ENCODE data around the gene CHCHD3.
"Not testable (repeated sequence)": the region's sequence is repeated elsewhere in the genome, so short reads cannot be mapped to it uniquely, and the experiment has no call there.

The CHCHD3 gene

DNA sequence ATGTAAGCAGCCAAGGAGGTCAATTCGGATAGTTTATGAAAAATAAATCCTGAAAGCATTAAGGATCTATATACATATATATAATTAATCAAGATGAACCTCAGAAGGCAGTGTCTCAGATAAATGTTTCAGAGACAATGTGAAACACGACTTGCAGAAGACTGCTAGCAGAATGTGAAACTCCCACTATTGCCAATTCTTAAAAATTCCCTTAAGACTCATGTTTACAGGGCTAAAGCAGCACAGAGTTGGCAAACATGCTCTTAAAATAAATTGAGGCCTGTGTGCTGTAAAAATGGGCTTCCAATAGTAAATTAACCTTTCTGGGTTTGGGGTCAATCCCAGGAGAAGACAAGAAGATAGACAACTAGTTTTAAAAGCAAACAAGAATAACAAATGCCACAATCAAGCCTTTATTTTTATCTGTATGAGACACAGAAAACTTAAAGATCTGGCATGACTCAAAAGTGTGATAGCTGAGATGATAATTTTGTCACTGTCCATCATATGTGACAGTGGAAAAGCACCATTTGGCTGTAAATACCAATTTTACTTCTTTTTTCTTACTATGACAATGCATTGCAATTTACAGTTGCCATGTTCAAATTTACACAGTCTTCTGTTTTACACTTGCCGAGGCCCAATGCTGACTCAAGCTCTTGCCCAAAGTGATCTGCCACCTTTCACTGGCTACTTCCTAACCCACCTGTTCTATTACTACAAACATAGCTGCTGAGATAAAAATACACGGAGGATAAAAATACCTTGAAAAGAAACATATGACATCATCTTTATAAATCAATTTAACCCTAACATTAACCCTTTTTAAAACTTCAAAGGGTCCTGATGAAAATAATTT is 78.6 kb downstream of the CHCHD3 start:
- DNase-seq (ENCODE audit: low read depth, low spot score) = no peak

- DNase-seq (ENCODE audit: low read depth, low spot score) = no peak
Measured at GRCh38 chr7:133001727-133002126, 80.2 kb downstream of the CHCHD3 start.

DNA sequence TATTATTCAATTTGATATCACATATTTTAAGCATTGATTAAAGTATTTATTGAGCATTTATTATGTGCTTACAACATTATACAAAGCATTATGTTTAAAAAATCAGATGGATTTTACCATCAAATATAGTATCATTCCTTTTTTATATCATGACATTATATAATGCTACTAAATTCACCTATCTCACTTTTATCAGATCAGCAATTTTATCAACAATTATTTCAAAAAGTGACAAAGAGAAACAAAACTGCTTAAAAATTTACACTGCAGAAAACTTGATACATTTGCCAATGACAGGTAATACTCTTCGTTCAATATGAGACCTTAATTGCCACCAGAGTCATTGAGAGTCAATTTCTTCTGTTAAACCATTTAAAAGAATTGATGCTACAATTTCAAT is 82.0 kb downstream of the CHCHD3 start:
- no peak for DNase-seq (ENCODE audit: low read depth, low spot score)

GRCh38 chr7:132998763-132999162 is 83.1 kb downstream of the CHCHD3 start:
- no peak for DNase-seq (ENCODE audit: low read depth, low spot score)

GRCh38 chr7:132997505-132997904 is 84.4 kb downstream of the CHCHD3 start:
- DNase-seq (ENCODE audit: low read depth, low spot score) = no peak

DNA sequence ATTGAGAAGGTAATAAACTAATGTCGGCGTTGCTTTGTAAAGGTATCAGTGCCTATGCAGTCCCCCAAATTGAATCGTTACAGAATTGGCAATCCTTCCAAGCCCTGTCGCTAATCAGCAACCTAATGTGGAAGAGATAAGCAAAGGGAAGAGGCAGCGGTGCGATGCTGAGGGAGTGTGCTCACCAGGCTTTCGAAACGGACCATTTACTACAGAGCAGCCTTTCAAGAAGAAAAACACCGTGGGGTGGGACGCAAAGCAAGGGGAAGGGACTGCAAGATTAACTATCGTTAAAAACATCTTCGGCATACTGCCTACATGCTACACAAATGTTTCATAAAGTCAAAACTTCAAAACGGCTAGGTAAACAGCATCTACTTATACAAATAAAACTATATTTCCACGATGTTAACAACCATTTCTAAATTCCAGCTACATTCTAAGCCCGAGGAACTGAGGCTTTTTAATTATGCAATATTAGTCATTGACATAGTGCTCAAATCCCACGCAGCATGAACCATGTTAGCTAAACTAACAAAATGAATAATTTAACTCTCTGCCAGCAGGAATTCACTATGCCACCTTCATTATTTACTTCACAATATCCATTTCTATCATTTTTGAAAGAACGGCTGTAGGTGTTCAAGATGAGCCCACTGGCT is 85.2 kb downstream of the CHCHD3 start:
- no peak for DNase-seq (ENCODE audit: low read depth, low spot score)

DNA sequence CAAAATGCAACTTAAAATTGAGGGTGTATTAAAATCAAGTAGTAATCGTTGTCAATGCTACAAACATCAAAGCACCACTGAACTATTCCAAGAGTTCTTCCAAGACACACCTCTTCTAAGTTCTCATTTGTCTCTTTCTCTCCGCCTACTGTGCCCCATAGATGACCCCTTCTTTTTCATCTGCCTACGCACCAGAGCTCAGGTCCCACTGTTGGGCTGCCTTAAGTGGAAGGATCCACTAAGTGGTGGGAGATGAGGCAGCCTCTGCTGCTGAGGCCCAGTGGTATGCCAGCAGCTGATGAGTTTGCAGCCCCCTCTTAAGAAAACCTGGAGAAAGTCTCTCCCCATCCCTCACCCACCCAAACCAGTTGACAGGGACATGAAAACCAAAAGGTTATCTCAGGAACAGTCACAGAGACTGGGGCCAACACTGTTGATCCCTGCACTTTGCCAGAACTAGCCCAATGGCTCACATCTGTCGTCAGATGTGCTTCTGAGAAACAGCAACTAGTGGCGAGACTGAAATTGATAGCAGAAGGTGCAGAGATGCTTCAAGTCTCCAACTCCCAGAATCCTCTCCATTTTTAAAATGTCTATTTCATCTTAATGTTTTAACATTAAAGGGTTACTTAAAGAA is 88.4 kb downstream of the CHCHD3 start:
- DNase-seq (ENCODE audit: low read depth, low spot score) = no peak

GRCh38 chr7:132991615-132992587 is 90.0 kb downstream of the CHCHD3 start:
- no peak for DNase-seq (ENCODE audit: low read depth, low spot score)

GRCh38 chr7:132988117-132988516 is 93.8 kb downstream of the CHCHD3 start:
- no peak for DNase-seq (ENCODE audit: low read depth, low spot score)

- DNase-seq (ENCODE audit: low read depth, low spot score) = no peak
Measured at GRCh38 chr7:132980402-132980801, 101.5 kb downstream of the CHCHD3 start.

GRCh38 chr7:132979524-132979923 is 102.4 kb downstream of the CHCHD3 start:
- DNase-seq (ENCODE audit: low read depth, low spot score) = no peak

- no peak for DNase-seq (ENCODE audit: low read depth, low spot score)
Measured at GRCh38 chr7:132977234-132977633, 104.7 kb downstream of the CHCHD3 start.

GRCh38 chr7:132972745-132973144 is 109.1 kb downstream of the CHCHD3 start:
- no peak for DNase-seq (ENCODE audit: low read depth, low spot score)

- DNase-seq (ENCODE audit: low read depth, low spot score) = no peak
Measured at GRCh38 chr7:132970257-132970656, 111.6 kb downstream of the CHCHD3 start.

DNA sequence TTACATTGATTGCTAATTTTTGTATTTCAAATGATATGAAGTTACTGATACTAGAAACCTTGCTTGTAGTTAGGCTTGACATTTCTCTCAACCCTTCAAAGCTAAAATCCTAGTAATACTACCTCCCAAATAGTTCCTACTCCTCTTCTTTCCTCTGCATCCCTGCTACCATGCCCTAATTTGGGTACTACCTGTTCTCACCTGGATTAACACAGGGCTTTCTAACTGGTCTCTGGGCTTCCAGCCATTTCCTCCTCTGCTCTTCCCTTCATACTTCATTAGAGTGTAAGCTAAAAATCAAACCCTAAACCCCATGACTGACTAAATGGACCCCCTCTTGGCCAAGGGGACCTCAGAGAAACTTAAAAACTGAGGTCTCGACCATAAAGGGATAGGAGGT is 112.4 kb downstream of the CHCHD3 start:
- no peak for DNase-seq (ENCODE audit: low read depth, low spot score)

- not testable (repeated sequence) for DNase-seq (ENCODE audit: low read depth, low spot score)
Measured at GRCh38 chr7:132967470-132967848, 114.4 kb downstream of the CHCHD3 start.

GRCh38 chr7:132966754-132967469 is 115.0 kb downstream of the CHCHD3 start:
- no peak for DNase-seq (ENCODE audit: low read depth, low spot score)

- no peak for DNase-seq (ENCODE audit: low read depth, low spot score)
Measured at GRCh38 chr7:132965951-132966350, 115.9 kb downstream of the CHCHD3 start.

DNA sequence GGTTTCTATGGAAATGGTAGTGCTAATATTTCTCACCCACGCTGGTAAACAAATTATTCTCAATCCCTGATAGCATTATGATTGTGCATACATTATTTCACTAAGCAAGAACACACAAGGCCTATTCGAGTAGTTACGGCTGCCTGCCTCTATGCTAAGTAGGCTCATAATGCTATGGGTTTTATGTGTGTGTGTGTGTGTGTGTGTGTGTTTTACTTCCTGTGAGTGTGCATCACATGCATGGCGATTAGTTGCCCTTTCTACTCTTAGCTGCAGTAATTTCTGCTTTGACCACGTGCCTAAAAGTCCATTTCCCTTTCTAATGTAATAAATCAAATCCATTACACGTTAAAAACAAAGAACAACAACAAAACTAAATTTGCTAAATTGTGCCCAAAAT is 117.0 kb downstream of the CHCHD3 start:
- no peak for DNase-seq (ENCODE audit: low read depth, low spot score)

GRCh38 chr7:132959891-132960290 is 122.0 kb downstream of the CHCHD3 start:
- DNase-seq (ENCODE audit: low read depth, low spot score) = no peak

GRCh38 chr7:132956556-132956955 is 125.3 kb downstream of the CHCHD3 start:
- DNase-seq (ENCODE audit: low read depth, low spot score) = no peak

Data from activated CD4-positive, CD25-positive, alpha-beta regulatory T cell treated with anti-CD3 and anti-CD28 coated beads, Interleukin-2, amount 50 U/mL, for 16 hours (primary cell).